Omental fat pad (tissue), 4 donors: ENCODE measurements around the gene JAK3. TPM values are rescaled to one million over a fixed set of nuclear protein-coding genes. Genes with fewer than 3 reads are reported as not detected.
"Not testable (repeated sequence)": the region's sequence is repeated elsewhere in the genome, so short reads cannot be mapped to it uniquely, and the experiment has no call there.

Source experiments
- ATAC-seq: fragments of 150-250 bp; one replicate; pipeline ENCODE4 v1.9.1; 2016; ENCODE audit warnings: mild to moderate bottlenecking, moderate library complexity; ENCODE audit not compliant: low FRiP score
- DNase-seq: peaks from one replicate; pipeline ENCODE4 v3.0.0-alpha.2; 2019; ENCODE audit warnings: low spot score
- CTCF ChIP-seq, 3 donors: fragments of 450-650 bp; IDR thresholded peaks; one replicate each; pipeline ENCODE4 v1.5.1; 2016 to 2017; ENCODE audit warnings: antibody characterized with exemption in 3 of 3, mild to moderate bottlenecking in 3 of 3, moderate library complexity in 2 of 3
- small RNA-seq: library from RNA; depleted of rRNA; stranded (forward); fragments of <200 nt; gene quantifications from one replicate; pipeline ENCODE3, GENCODE V24; 2016
- total RNA-seq, 4 donors: library from RNA; depleted of rRNA; stranded (reverse); fragments of >200 nt; gene quantifications; one replicate each; pipeline ENCODE4 v1.1.0, GENCODE V29; 2016

JAK3 gene
- total RNA-seq, 4 donors from 2014 or later = 2.3 to 25.1 (median 13.4) TPM

GRCh38 chr19:17780781-17781180 lies 67.0 kb downstream of the JAK3 start:
- ATAC-seq = no peak
- no peak for TF ChIP-seq CTCF (IDR thresholded peaks at IDR 0.05)
- DNase-seq = no peak

- TF ChIP-seq CTCF (IDR thresholded peaks at IDR 0.05) = no peak
- DNase-seq (no peak), ATAC-seq (peak; percentile 39)
Measured at GRCh38 chr19:17778968-17779929, 68.5 kb downstream of the JAK3 start.

- no peak for TF ChIP-seq CTCF (IDR thresholded peaks at IDR 0.05)
- peak; percentile 58 for ATAC-seq
- peak; percentile 35 for DNase-seq
Measured at GRCh38 chr19:17778251-17778967, 69.4 kb downstream of the JAK3 start.

GRCh38 chr19:17777840-17778239 lies 69.9 kb downstream of the JAK3 start:
- ATAC-seq, DNase-seq: not testable (repeated sequence)

GRCh38 chr19:17775991-17776803 lies 71.6 kb downstream of the JAK3 start:
- no peak for TF ChIP-seq CTCF (IDR thresholded peaks at IDR 0.05)
- no peak for ATAC-seq
- DNase-seq = no peak

- ATAC-seq (no peak), DNase-seq (peak; percentile 43)
- TF ChIP-seq CTCF (IDR thresholded peaks at IDR 0.05) = no peak
Measured at GRCh38 chr19:17775245-17775927, 72.4 kb downstream of the JAK3 start.

Small RNAs within 50 kb of the gene (small RNA-seq; reads per million reads assigned to genes)
- not detected for gene SNORA68

Other genes starting within 250 kb of the JAK3 start
- under 1 TPM; 0.09 to 0.24 (median 0.14) TPM for gene UNC13A, start 159.6 kb downstream of the JAK3 start, total RNA-seq
- 10 to 100 TPM; 19.4 to 35.9 (median 23.8) TPM for gene MAP1S, start 128.5 kb downstream of the JAK3 start, total RNA-seq
- 1 to 10 TPM; 3.1 to 7.4 (median 4.9) TPM for gene FCHO1, start 96.5 kb downstream of the JAK3 start, total RNA-seq
- under 1 TPM in 2 of 4 donors, not detected in 2; 0.19 to 0.32 TPM for gene B3GNT3, start 52.8 kb downstream of the JAK3 start, total RNA-seq
- 1 to 10 TPM in 1 of 4 donors, not detected in 3; 2.7 TPM for gene INSL3, start 26.5 kb downstream of the JAK3 start, total RNA-seq
- 1,000 to 10,000 TPM; 1,225 to 1,599 (median 1,335) TPM for gene RPL18A, start 11.9 kb upstream of the JAK3 start, total RNA-seq
- gene SLC5A5, start 24.0 kb upstream of the JAK3 start, total RNA-seq = under 1 TPM in 1 of 4 donors, not detected in 3; 0.09 TPM
- gene CCDC124, start 85.0 kb upstream of the JAK3 start, total RNA-seq = 10 to 100 TPM; 34.7 to 73.4 (median 49.5) TPM
- 1 to 10 TPM in 1 of 4 donors, under 1 TPM in 2, not detected in 1; 0.12 to 1.0 (median 0.88) TPM for gene KCNN1, start 119.1 kb upstream of the JAK3 start, total RNA-seq
- gene ARRDC2, start 160.2 kb upstream of the JAK3 start, total RNA-seq = 100 to 1,000 TPM in 1 of 4 donors, 10 to 100 TPM in 3; 16.0 to 117 (median 30.3) TPM
- 1 to 10 TPM; 1.1 to 4.4 (median 1.6) TPM for gene IL12RB1, start 239.0 kb upstream of the JAK3 start, total RNA-seq
- gene MAST3, start 249.8 kb upstream of the JAK3 start, total RNA-seq = 10 to 100 TPM in 2 of 4 donors, 1 to 10 TPM in 2; 4.5 to 14.8 (median 8.9) TPM